Keratinocyte (primary cell): ENCODE data around the gene SLC8A1.

Source experiments
- CTCF ChIP-seq, 3 experiments: IDR thresholded peaks in 1 of 3; conservative IDR thresholded peaks in 1 of 3; optimal IDR thresholded peaks in 1 of 3; 2 replicates in 2 of 3; 3 replicates in 1 of 3; pipeline versions ENCODE3 to v1.5.1; 2011; ENCODE audit warnings: low read length in 3 of 3, mild to moderate bottlenecking in 3 of 3, moderate library complexity in 2 of 3, control low read depth in 1 of 3, inconsistent platforms in 1 of 3; ENCODE audit not compliant: insufficient read depth in 2 of 3; ENCODE audit errors: extremely low read depth in 1 of 3
- EZH2 ChIP-seq: IDR thresholded peaks from one replicate; pipeline ENCODE4 v1.6.1; 2012; ENCODE audit warnings: inconsistent platforms, mild to moderate bottlenecking, low read length, moderate library complexity

- TF ChIP-seq CTCF (optimal IDR thresholded peaks at IDR 0.05 in 1 of 3, IDR thresholded peaks at IDR 0.05 in 1 of 3, conservative IDR thresholded peaks at IDR 0.05 in 1 of 3; ENCODE audit: extremely low read depth in 1 of 3, insufficient read depth in 2 of 3, low read length in 3 of 3) (no peak), EZH2 (no peak)
Observed at GRCh38 chr2:40317046-40317445, 134.8 kb downstream of the SLC8A1 start.
